Left renal cortex interstitium (tissue), 4 donors: ENCODE results near the gene NELL2. TPM values are rescaled to one million over a fixed set of nuclear protein-coding genes. Genes with fewer than 3 reads are reported as not detected.

Experiments
- DNase-seq, 4 donors: peaks; one replicate each; pipeline ENCODE4 v3.0.0-alpha.2; 2013; ENCODE audit warnings: low read depth in 4 of 4, low spot score in 2 of 4, missing footprints in 1 of 4
- polyA plus RNA-seq, 4 donors: library from polyadenylated mRNA; unstranded; fragments of 120-200 nt; gene quantifications; one replicate each; pipeline ENCODE4 v1.2.1, GENCODE V29; 2013; ENCODE audit not compliant: insufficient read length in 4 of 4

The NELL2 gene
- polyA plus RNA-seq, 4 donors = 12.4 to 22.8 (median 19.0) TPM

- DNase-seq = no peak
Measured at GRCh38 chr12:44637875-44638274, 238.2 kb downstream of the NELL2 start.

- no peak for DNase-seq
Measured at GRCh38 chr12:44628180-44628579, 247.9 kb downstream of the NELL2 start.

GRCh38 chr12:44627387-44628166 lies 248.5 kb downstream of the NELL2 start:
- no peak for DNase-seq

- no peak for DNase-seq
Measured at GRCh38 chr12:44626883-44627282, 249.2 kb downstream of the NELL2 start.

GRCh38 chr12:44618946-44619345 lies 257.2 kb downstream of the NELL2 start:
- DNase-seq = no peak

- DNase-seq = no peak
Measured at GRCh38 chr12:44616402-44616801, 259.7 kb downstream of the NELL2 start.

GRCh38 chr12:44611538-44611937 lies 264.6 kb downstream of the NELL2 start:
- DNase-seq = no peak

- DNase-seq = no peak
Measured at GRCh38 chr12:44603701-44604100, 272.4 kb downstream of the NELL2 start.

- DNase-seq = no peak
Measured at GRCh38 chr12:44592626-44593025, 283.5 kb downstream of the NELL2 start.

- DNase-seq = no peak
Measured at GRCh38 chr12:44589697-44590096, 286.4 kb downstream of the NELL2 start.

- DNase-seq = no peak
Measured at GRCh38 chr12:44588651-44589050, 287.5 kb downstream of the NELL2 start.

GRCh38 chr12:44584625-44585024 lies 291.5 kb downstream of the NELL2 start:
- no peak for DNase-seq

- no peak for DNase-seq
Measured at GRCh38 chr12:44582521-44582920, 293.6 kb downstream of the NELL2 start.

- no peak for DNase-seq
Measured at GRCh38 chr12:44581642-44582242, 294.4 kb downstream of the NELL2 start.

GRCh38 chr12:44574586-44574985 lies 301.5 kb downstream of the NELL2 start:
- DNase-seq = no peak

GRCh38 chr12:44573723-44574122 lies 302.4 kb downstream of the NELL2 start:
- no peak for DNase-seq

GRCh38 chr12:44571006-44571550 lies 305.0 kb downstream of the NELL2 start:
- DNase-seq = no peak

GRCh38 chr12:44570036-44570583 lies 306.0 kb downstream of the NELL2 start:
- DNase-seq = no peak

- DNase-seq = no peak
Measured at GRCh38 chr12:44565163-44565562, 311.0 kb downstream of the NELL2 start.

- no peak for DNase-seq
Measured at GRCh38 chr12:44563486-44563885, 312.6 kb downstream of the NELL2 start.

GRCh38 chr12:44558340-44559100 lies 317.6 kb downstream of the NELL2 start:
- DNase-seq = no peak
